ENCODE measurements around the gene AMN. TPM values are rescaled to one million over a fixed set of nuclear protein-coding genes. Genes with fewer than 3 reads are reported as not detected.

The AMN gene
- total and polyA plus RNA-seq, 2 experiments from 2014 or later: 0.69 to 1.2 TPM

- TF ChIP-seq REST (IDR thresholded peaks at IDR 0.05; ENCODE audit: unreplicated experiment): no peak
- TF ChIP-seq POLR2AphosphoS5 (IDR thresholded peaks at IDR 0.05; ENCODE audit: low read depth): no peak
- TF ChIP-seq ETS1 (IDR thresholded peaks at IDR 0.05): no peak
- no peak for TF ChIP-seq EZH2 (IDR thresholded peaks at IDR 0.05; ENCODE audit: low read depth, unreplicated experiment)
- TF ChIP-seq EZH2phosphoT487 (IDR thresholded peaks at IDR 0.05; ENCODE audit: unreplicated experiment): no peak
- no peak for TF ChIP-seq JUNB (IDR thresholded peaks at IDR 0.05; ENCODE audit: unreplicated experiment)
- no peak for TF ChIP-seq ZNF331 (CRISPR knock-in tag; IDR thresholded peaks at IDR 0.05; ENCODE audit: low read depth)
- no peak for TF ChIP-seq ZNF114 (CRISPR knock-in tag; IDR thresholded peaks at IDR 0.05)
- Mint-ChIP-seq H3K4me1 (no peaks in the 10 kb centered on the region), H3K27me3 (ENCODE audit: insufficient read depth, low read depth, poor library complexity) (no peaks in the 10 kb centered on the region), H3K36me3 (ENCODE audit: low read depth) (no peaks in the 10 kb centered on the region), H3K4me3 (no peak overlapping the region), H3K9me3 (no peaks in the 10 kb centered on the region; the same call in 2 of the 3 replicates), H3K27ac (no peak overlapping the region)
- Histone ChIP-seq H4K20me1 (replicated peaks; ENCODE audit: insufficient read depth) (no peaks in the 10 kb centered on the region; the same call in 1 of the 2 replicates), H3K79me2 (replicated peaks; ENCODE audit: insufficient read depth) (no peaks in the 10 kb centered on the region), H3F3A (replicated peaks; ENCODE audit: low read depth) (0 out of 2 replicates have a peak, but pooled peaks cover 4% of the 10 kb centered on the region), H3K36me3 (ENCODE audit: insufficient read depth) (no peaks in the 10 kb centered on the region), H3K9me2 (ENCODE audit: insufficient read depth) (peaks cover 13% of the 10 kb centered on the region), H3K4me2 (no peak overlapping the region), H3K27ac (ENCODE audit: low read depth) (no peak overlapping the region), H3K4me3 (no peak overlapping the region), H2AFZ (no peak overlapping the region), H3K27me3 (ENCODE audit: insufficient read depth) (peaks cover 27% of the 10 kb centered on the region), H3K4me1 (ENCODE audit: insufficient read depth) (no peaks in the 10 kb centered on the region)
- no peak for DNase-seq (ENCODE audit: low spot score)
- ATAC-seq: no peak
These were observed 4.0 kb upstream of the AMN start for GRCh38 chr14:102918438-102918837.

GRCh38 chr14:102920273-102920997, 2.0 kb upstream of the AMN start:
- Histone ChIP-seq H3F3A (replicated peaks; ENCODE audit: low read depth) (0 out of 2 replicates have a peak, but pooled peaks cover 4% of the 10 kb centered on the region), H3K9me2 (ENCODE audit: insufficient read depth) (peaks cover 13% of the 10 kb centered on the region), H2AFZ (no peak overlapping the region), H4K20me1 (replicated peaks; ENCODE audit: insufficient read depth) (no peaks in the 10 kb centered on the region; the same call in 1 of the 2 replicates), H3K4me3 (no peak overlapping the region), H3K4me1 (ENCODE audit: insufficient read depth) (no peaks in the 10 kb centered on the region; the same call in 1 of the 2 replicates), H3K27ac (ENCODE audit: low read depth) (no peak overlapping the region), H3K4me2 (no peak overlapping the region), H3K79me2 (replicated peaks; ENCODE audit: insufficient read depth) (no peaks in the 10 kb centered on the region), H3K36me3 (ENCODE audit: insufficient read depth) (no peaks in the 10 kb centered on the region), H3K27me3 (ENCODE audit: insufficient read depth) (peaks cover 46% of the 10 kb centered on the region)
- ATAC-seq (no peak), DNase-seq (ENCODE audit: low spot score) (no peak)
- Mint-ChIP-seq H3K4me1 (no peaks in the 10 kb centered on the region), H3K27me3 (ENCODE audit: insufficient read depth, low read depth, poor library complexity) (peaks cover 13% of the 10 kb centered on the region), H3K27ac (no peak overlapping the region), H3K36me3 (ENCODE audit: low read depth) (no peaks in the 10 kb centered on the region), H3K4me3 (no peak overlapping the region), H3K9me3 (no peaks in the 10 kb centered on the region)
- TF ChIP-seq JUNB (IDR thresholded peaks at IDR 0.05; ENCODE audit: unreplicated experiment) (no peak), ZNF331 (CRISPR knock-in tag; IDR thresholded peaks at IDR 0.05; ENCODE audit: low read depth) (no peak), EZH2 (IDR thresholded peaks at IDR 0.05; ENCODE audit: low read depth, unreplicated experiment) (no peak), CTCF (conservative IDR thresholded peaks at IDR 0.05; ENCODE audit: low read depth in 2 of 2) (no peak), EZH2phosphoT487 (IDR thresholded peaks at IDR 0.05; ENCODE audit: unreplicated experiment) (no peak), NANOG (IDR thresholded peaks at IDR 0.05; ENCODE audit: borderline replicate concordance) (no peak), ETS1 (IDR thresholded peaks at IDR 0.05) (no peak), POLR2AphosphoS5 (IDR thresholded peaks at IDR 0.05; ENCODE audit: low read depth) (no peak), CREB1 (CRISPR knock-in tag; IDR thresholded peaks at IDR 0.05; ENCODE audit: low read depth) (no peak), ZNF114 (CRISPR knock-in tag; IDR thresholded peaks at IDR 0.05) (no peak), STAT1 (IDR thresholded peaks at IDR 0.05; ENCODE audit: unreplicated experiment) (no peak)

Data from GM23338 (cell line).